OCI-LY1 (cell line): Measurements from ENCODE around the gene TGFBR3L.

Experiments used
- EZH2 ChIP-seq: fragments of 200-600 bp; sonication (generic), shearing (Covaris generic); IDR thresholded peaks from 2 replicates; pipeline ENCODE4 v1.8.0; 2017; ENCODE audit warnings: borderline replicate concordance, mixed run types, mild to moderate bottlenecking, antibody characterized with exemption, low read length, moderate library complexity, mixed read lengths
- TF ChIP-seq, protein P1 (sequence below): fragments of 200-600 bp; sonication (generic), shearing (Covaris generic); IDR thresholded peaks from 2 replicates; pipeline ENCODE4 v1.5.1; 2017; ENCODE audit warnings: mild to moderate bottlenecking, antibody characterized with exemption, low read length, moderate library complexity, mixed read lengths

DNA sequence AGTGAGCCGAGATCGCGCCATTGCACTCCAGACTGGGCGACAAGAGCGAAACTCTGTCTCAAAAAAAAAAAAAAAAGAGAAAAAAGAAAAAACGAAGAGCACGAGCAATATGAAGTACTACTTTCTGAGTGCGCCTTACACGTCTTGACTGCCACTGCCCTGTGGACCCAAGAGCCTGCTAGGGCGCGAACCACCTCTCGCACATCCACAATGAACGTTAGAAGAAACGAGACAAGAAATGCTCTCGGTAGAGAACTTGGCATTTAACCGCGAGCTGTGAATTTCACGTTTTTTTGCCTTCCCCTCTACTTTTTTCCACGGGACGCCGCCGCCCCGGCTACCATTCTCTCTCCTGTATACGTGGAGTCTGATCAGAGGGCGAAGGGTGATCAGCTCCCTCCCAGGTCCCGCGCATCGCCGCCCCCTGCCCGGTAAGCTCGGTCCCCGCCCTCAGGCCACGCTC, 28.4 kb downstream of the TGFBR3L start:
- TF ChIP-seq EZH2, result no peak
- TF ChIP-seq, protein P1, sequence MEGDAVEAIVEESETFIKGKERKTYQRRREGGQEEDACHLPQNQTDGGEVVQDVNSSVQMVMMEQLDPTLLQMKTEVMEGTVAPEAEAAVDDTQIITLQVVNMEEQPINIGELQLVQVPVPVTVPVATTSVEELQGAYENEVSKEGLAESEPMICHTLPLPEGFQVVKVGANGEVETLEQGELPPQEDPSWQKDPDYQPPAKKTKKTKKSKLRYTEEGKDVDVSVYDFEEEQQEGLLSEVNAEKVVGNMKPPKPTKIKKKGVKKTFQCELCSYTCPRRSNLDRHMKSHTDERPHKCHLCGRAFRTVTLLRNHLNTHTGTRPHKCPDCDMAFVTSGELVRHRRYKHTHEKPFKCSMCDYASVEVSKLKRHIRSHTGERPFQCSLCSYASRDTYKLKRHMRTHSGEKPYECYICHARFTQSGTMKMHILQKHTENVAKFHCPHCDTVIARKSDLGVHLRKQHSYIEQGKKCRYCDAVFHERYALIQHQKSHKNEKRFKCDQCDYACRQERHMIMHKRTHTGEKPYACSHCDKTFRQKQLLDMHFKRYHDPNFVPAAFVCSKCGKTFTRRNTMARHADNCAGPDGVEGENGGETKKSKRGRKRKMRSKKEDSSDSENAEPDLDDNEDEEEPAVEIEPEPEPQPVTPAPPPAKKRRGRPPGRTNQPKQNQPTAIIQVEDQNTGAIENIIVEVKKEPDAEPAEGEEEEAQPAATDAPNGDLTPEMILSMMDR, result no peak
